ENCODE results near the gene ASRGL1. TPM values are rescaled to one million over a fixed set of nuclear protein-coding genes. Genes with fewer than 3 reads are reported as not detected.
A peak's percentile ranks its signal among the peaks of the same experiment; 100 is the strongest.

ASRGL1 gene
- total and polyA plus RNA-seq, 2 of the 13 experiments (the other 11 are each of a cell fraction or from before 2014, with no cell fraction given) = 50.8 to 97.5 TPM

- no peak for TF ChIP-seq DMTF1 (CRISPR knock-in tag; IDR thresholded peaks at IDR 0.05)
- TF ChIP-seq TEAD2 (CRISPR knock-in tag; IDR thresholded peaks at IDR 0.05) = no peak
- no peak for TF ChIP-seq ZNF407 (CRISPR knock-in tag; IDR thresholded peaks at IDR 0.05; ENCODE audit: not compliant biosample characterization)
- no peak for TF ChIP-seq KLF9 (CRISPR knock-in tag; IDR thresholded peaks at IDR 0.05; ENCODE audit: low read depth)
- no peak for TF ChIP-seq ZNF276 (CRISPR knock-in tag; IDR thresholded peaks at IDR 0.05; ENCODE audit: low read depth)
- TF ChIP-seq ZNF781 (CRISPR knock-in tag; IDR thresholded peaks at IDR 0.05; ENCODE audit: borderline replicate concordance, not compliant biosample characterization) = no peak
- TF ChIP-seq FOXO1 (CRISPR knock-in tag; IDR thresholded peaks at IDR 0.05) = no peak; the same call in 1 of the 2 replicates
- TF ChIP-seq ATM (IDR thresholded peaks at IDR 0.05; ENCODE audit: borderline replicate concordance) = no peak
- 0 out of 2 replicates have a peak, but pooled peaks have one; percentile 21 for TF ChIP-seq TFE3 (CRISPR knock-in tag; IDR thresholded peaks at IDR 0.05)
These were observed 95.4 kb downstream of the ASRGL1 start (continued) for GRCh38 chr11:62432695-62433094.

All from HepG2 (cell line).